Body of pancreas (tissue), 4 donors: ENCODE data around the gene PGM1. TPM values are rescaled to one million over a fixed set of nuclear protein-coding genes. Genes with fewer than 3 reads are reported as not detected.
A peak's percentile ranks its signal among the peaks of the same experiment; 100 is the strongest.

Experiments
- ATAC-seq: fragments of 150-250 bp; one replicate; pipeline ENCODE4 v1.9.1; 2016
- DNase-seq, 4 donors: peaks; one replicate each; pipeline ENCODE4 v3.0.0-alpha.2; 2019
- H3K27ac ChIP-seq, 4 donors: fragments of 200-600 bp; sonication (generic); 1 replicate in 3 of 4; 2 replicates in 1 of 4; pipeline versions ENCODE4 v1.5.1 to v1.6.1; 2016 to 2019; ENCODE audit warnings: mild to moderate bottlenecking in 1 of 4, mixed read lengths in 1 of 4, moderate library complexity in 1 of 4
- H3K27me3 ChIP-seq, 2 donors: fragments of 200-600 bp; sonication (generic); one replicate each; pipeline ENCODE4 v1.6.0; 2016; ENCODE audit warnings: mild to moderate bottlenecking in 1 of 2
- H3K36me3 ChIP-seq, 2 donors: fragments of 200-600 bp; sonication (generic); replicated peaks in 1 of 2; 2 replicates each; pipeline ENCODE4 v1.5.1; 2016; ENCODE audit warnings: low read depth in 2 of 2; ENCODE audit not compliant: insufficient read depth in 1 of 2
- H3K4me1 ChIP-seq: fragments of 200-600 bp; sonication (generic); one replicate; pipeline ENCODE4 v1.6.0; 2016
- H3K4me3 ChIP-seq, 2 donors: fragments of 200-600 bp; sonication (generic); 1 replicate in 1 of 2; 2 replicates in 1 of 2; pipeline ENCODE4 v1.5.1; 2016 to 2019
- H3K9me3 ChIP-seq, 3 donors: fragments of 200-600 bp; sonication (generic); 1 replicate in 2 of 3; 2 replicates in 1 of 3; pipeline ENCODE4 v1.5.1; 2016
- CTCF ChIP-seq, 7 experiments: fragments of 450-650 bp in 4 of 7; fragments of 200-600 bp in 3 of 7; sonication (generic) in 3 of 7; IDR thresholded peaks; one replicate each; pipeline ENCODE4 v1.5.1; 2016 to 2019; ENCODE audit warnings: antibody characterized with exemption in 7 of 7
- POLR2A ChIP-seq, 3 donors: fragments of 450-650 bp; IDR thresholded peaks; one replicate each; pipeline ENCODE4 v1.6.1; 2016; ENCODE audit warnings: antibody characterized with exemption in 3 of 3, mild to moderate bottlenecking in 2 of 3
- WGBS, 2 donors: methylation state at CpG; one replicate each; pipeline ENCODE4 v1.1.5; 2017; 5-methylcytosine and 5-hydroxymethylcytosine counted together
- intact Hi-C: fragments of 100-400 bp; cut with DNase I; formaldehyde crosslinking; loops from one replicate; pipeline ENCODE4 v1.15.1; 2023
- total RNA-seq, 2 donors: library from RNA; depleted of rRNA; stranded (reverse); fragments of >200 nt; gene quantifications; one replicate each; pipeline ENCODE4 v1.1.0, GENCODE V29; 2016

The PGM1 gene
- total RNA-seq, 2 donors from 2014 or later: 68.5 to 123 TPM

- Histone ChIP-seq H3K4me1 (peaks cover 56% of the 10 kb centered on the region), H3K27me3 (no peaks in the 10 kb centered on the region), H3K4me3 (no peak overlapping the region), H3K36me3 (no peaks in the 10 kb centered on the region), H3K9me3 (no peaks in the 10 kb centered on the region), H3K27ac (no peak overlapping the region)
- TF ChIP-seq POLR2A (IDR thresholded peaks at IDR 0.05) (no peak), CTCF (IDR thresholded peaks at IDR 0.05) (no peak)
- DNase-seq (no peak), ATAC-seq (no peak)
- intact Hi-C loops: loop anchor here (10.0 kb wide), 1 partner anchor 57 kb away; no protein-coding TSS in a partner anchor
- 96 to 100% methylated on average over 1 of the region's 1 CpG for WGBS, 2 donors
These were observed 78.3 kb downstream of the PGM1 start for GRCh38 chr1:63671514-63671913.

- DNase-seq (peak; percentile 93 to 97 (median 96)), ATAC-seq (peak; percentile 95)
- 15 to 20% methylated on average over 6 to 9 of the region's 9 CpGs for WGBS, 2 donors
- TF ChIP-seq CTCF (IDR thresholded peaks at IDR 0.05): peak; percentile 36 to 94 (median 89)
- TF ChIP-seq POLR2A (IDR thresholded peaks at IDR 0.05): peak in 1 of 3 donors; percentile 12
- H3K36me3 ChIP-seq: no peaks in the 10 kb centered on the region
- intact Hi-C loops: loop anchor here (10.0 kb wide), 1 partner anchor 60 kb away; no protein-coding TSS in a partner anchor
- H3K4me3 ChIP-seq: no peak overlapping the region
- H3K27me3 ChIP-seq: no peaks in the 10 kb centered on the region
- H3K4me1 ChIP-seq: peaks cover 44% of the 10 kb centered on the region
- peak overlapping the region; percentile 57 to 84 (median 70) for H3K27ac ChIP-seq
- no peaks in the 10 kb centered on the region for H3K9me3 ChIP-seq
These were observed 81.1 kb downstream of the PGM1 start for GRCh38 chr1:63674238-63674864.

- Histone ChIP-seq H3K9me3 (no peaks in the 10 kb centered on the region), H3K27ac (peak overlapping the region; percentile 57 to 84 (median 70)), H3K4me1 (peaks cover 38% of the 10 kb centered on the region), H3K27me3 (no peaks in the 10 kb centered on the region), H3K36me3 (no peaks in the 10 kb centered on the region), H3K4me3 (no peak overlapping the region)
- ATAC-seq: peak; percentile 25
- intact Hi-C loops: loop anchor here (10.0 kb wide), 1 partner anchor 60 kb away; no protein-coding TSS in a partner anchor
- peak; percentile 42 to 67 (median 60) for DNase-seq
- 18 to 36% methylated on average over 6 of the region's 6 CpGs for WGBS, 2 donors
- TF ChIP-seq POLR2A (IDR thresholded peaks at IDR 0.05) (no peak), CTCF (IDR thresholded peaks at IDR 0.05) (no peak)
These were observed 81.7 kb downstream of the PGM1 start for GRCh38 chr1:63674865-63675419.

- H3K9me3 ChIP-seq: no peaks in the 10 kb centered on the region
- DNase-seq (peak; percentile 25 to 47 (median 36)), ATAC-seq (peak; percentile 1)
- 32 to 48% methylated on average over 9 of the region's 9 CpGs for WGBS, 2 donors
- no peaks in the 10 kb centered on the region for H3K27me3 ChIP-seq
- intact Hi-C loops: loop anchor here (10.0 kb wide), 1 partner anchor 61 kb away; no protein-coding TSS in a partner anchor
- no peak for TF ChIP-seq POLR2A (IDR thresholded peaks at IDR 0.05)
- TF ChIP-seq CTCF (IDR thresholded peaks at IDR 0.05): no peak
- no peaks in the 10 kb centered on the region for H3K36me3 ChIP-seq
- no peak overlapping the region for H3K4me3 ChIP-seq
- H3K27ac ChIP-seq: peak overlapping the region; percentile 57 to 84 (median 70)
- peaks cover 33% of the 10 kb centered on the region for H3K4me1 ChIP-seq
These were observed 82.3 kb downstream of the PGM1 start for GRCh38 chr1:63675420-63675931.
